Naive B cell (primary cell): ENCODE measurements around the gene TXNRD2. TPM values are rescaled to one million over a fixed set of nuclear protein-coding genes. Genes with fewer than 3 reads are reported as not detected.
"Not testable (repeated sequence)": the region's sequence is repeated elsewhere in the genome, so short reads cannot be mapped to it uniquely, and the experiment has no call there.

ENCODE experiments used
- ATAC-seq, 2 donors: fragments of 150-1000 bp; cut with Tn5 transposase; 2 replicates each; pipeline ENCODE4 v1.10.0; 2021; ENCODE audit warnings: low read depth in 2 of 2, mild to moderate bottlenecking in 2 of 2, moderate library complexity in 2 of 2
- DNase-seq: peaks from one replicate; pipeline ENCODE4 v3.0.0; 2022
- H3K27ac Mint-ChIP-seq, 6 donors: one replicate each; pipeline ENCODE4 v1.8.0; 2020 to 2022; ENCODE audit warnings: mild to moderate bottlenecking in 6 of 6, mixed read lengths in 6 of 6, moderate library complexity in 5 of 6, inconsistent platforms in 2 of 6
- H3K27me3 Mint-ChIP-seq, 3 donors: one replicate each; pipeline ENCODE4 v1.8.0; 2021 to 2022; ENCODE audit warnings: mixed read lengths in 3 of 3, mild to moderate bottlenecking in 1 of 3
- H3K36me3 Mint-ChIP-seq, 2 donors: one replicate each; pipeline ENCODE4 v1.8.0; 2020 to 2022; ENCODE audit warnings: mixed read lengths in 2 of 2, inconsistent platforms in 1 of 2, mild to moderate bottlenecking in 1 of 2
- H3K4me1 Mint-ChIP-seq, 3 donors: one replicate each; pipeline ENCODE4 v1.8.0; 2020 to 2022; ENCODE audit warnings: mixed read lengths in 3 of 3, inconsistent platforms in 1 of 3, mild to moderate bottlenecking in 1 of 3, moderate library complexity in 1 of 3
- H3K4me3 Mint-ChIP-seq, 8 donors: one replicate each; pipeline ENCODE4 v1.8.0; 2020 to 2022; ENCODE audit warnings: mild to moderate bottlenecking in 8 of 8, mixed read lengths in 8 of 8, moderate library complexity in 8 of 8, inconsistent platforms in 2 of 8
- H3K9me3 Mint-ChIP-seq, 7 donors: one replicate each; pipeline ENCODE4 v1.8.0; 2020 to 2022; ENCODE audit warnings: mixed read lengths in 7 of 7, mild to moderate bottlenecking in 5 of 7, inconsistent platforms in 2 of 7, moderate library complexity in 1 of 7
- polyA plus RNA-seq, 6 donors: library from polyadenylated mRNA; unstranded; fragments of 300-500 nt; fragmentation: Illumina TruSeq; gene quantifications; one replicate each; pipeline ENCODE4 v1.2.3, GENCODE V29; 2021; ENCODE audit warnings: low read depth in 6 of 6

TXNRD2 gene
- polyA plus RNA-seq, 6 donors from 2014 or later, result 8.1 to 14.7 (median 10.1) TPM

GRCh38 chr22:19843107-19843856 is 98.3 kb downstream of the TXNRD2 start:
- Mint-ChIP-seq H3K9me3 (no peaks in the 10 kb centered on the region), H3K4me3 (no peak overlapping the region), H3K4me1 (peaks cover 22 to 33% (median 30%) of the 10 kb centered on the region in 3 donors)

GRCh38 chr22:19842393-19843106 is 99.1 kb downstream of the TXNRD2 start:
- Mint-ChIP-seq H3K4me1 (peaks cover 26 to 33% (median 26%) of the 10 kb centered on the region in 3 donors), H3K36me3 (no peaks in the 10 kb centered on the region), H3K9me3 (no peaks in the 10 kb centered on the region), H3K27me3 (no peaks in the 10 kb centered on the region), H3K4me3 (peak overlapping the region in 1 of 8 donors; percentile 56), H3K27ac (peak overlapping the region in 2 of 6 donors; percentile 34 to 79)
- no peak for DNase-seq
- no peak for ATAC-seq

More at GRCh38 chr22:19843107-19843856, 98.3 kb downstream of the TXNRD2 start:
- Mint-ChIP-seq H3K36me3 (no peaks in the 10 kb centered on the region), H3K27me3 (no peaks in the 10 kb centered on the region), H3K27ac (peak overlapping the region in 2 of 6 donors; percentile 34 to 84)
- no peak for ATAC-seq
- DNase-seq, result no peak

GRCh38 chr22:19841641-19842392 is 99.8 kb downstream of the TXNRD2 start:
- H3K4me3 Mint-ChIP-seq, result peak overlapping the region in 1 of 8 donors; percentile 2
- H3K4me1 Mint-ChIP-seq, result peaks cover 26 to 33% (median 26%) of the 10 kb centered on the region in 3 donors
- H3K9me3 Mint-ChIP-seq, result no peaks in the 10 kb centered on the region
- H3K36me3 Mint-ChIP-seq, result no peaks in the 10 kb centered on the region
- no peaks in the 10 kb centered on the region for H3K27me3 Mint-ChIP-seq
- H3K27ac Mint-ChIP-seq, result peak overlapping the region in 1 of 6 donors; percentile 79
- DNase-seq, result no peak
- no peak for ATAC-seq

- no peaks in the 10 kb centered on the region for H3K36me3 Mint-ChIP-seq
- peak overlapping the region in 1 of 6 donors; percentile 54 for H3K27ac Mint-ChIP-seq
- H3K4me1 Mint-ChIP-seq, result peaks cover 24 to 31% (median 26%) of the 10 kb centered on the region in 3 donors
- no peaks in the 10 kb centered on the region for H3K27me3 Mint-ChIP-seq
- no peaks in the 10 kb centered on the region for H3K9me3 Mint-ChIP-seq
- ATAC-seq, result no peak
- no peak overlapping the region for H3K4me3 Mint-ChIP-seq
- DNase-seq, result no peak
Measured at GRCh38 chr22:19840955-19841640, 100.5 kb downstream of the TXNRD2 start.

GRCh38 chr22:19840059-19840458 is 101.6 kb downstream of the TXNRD2 start:
- Mint-ChIP-seq H3K36me3 (no peaks in the 10 kb centered on the region), H3K27ac (peak overlapping the region in 1 of 6 donors; percentile 48), H3K4me1 (peaks cover 13 to 22% (median 20%) of the 10 kb centered on the region in 3 donors), H3K9me3 (no peaks in the 10 kb centered on the region), H3K4me3 (no peak overlapping the region), H3K27me3 (no peaks in the 10 kb centered on the region)
- no peak for ATAC-seq
- no peak for DNase-seq

GRCh38 chr22:19837915-19838314 is 103.7 kb downstream of the TXNRD2 start:
- Mint-ChIP-seq H3K27ac (no peak overlapping the region), H3K36me3 (no peaks in the 10 kb centered on the region), H3K4me3 (no peak overlapping the region), H3K9me3 (no peaks in the 10 kb centered on the region), H3K4me1 (peaks cover under 1 to 15% (median 9%) of the 10 kb centered on the region in 3 donors), H3K27me3 (no peaks in the 10 kb centered on the region)
- no peak for ATAC-seq
- DNase-seq, result no peak

- H3K27me3 Mint-ChIP-seq, result no peaks in the 10 kb centered on the region
- H3K27ac Mint-ChIP-seq, result no peak overlapping the region
- H3K4me1 Mint-ChIP-seq, result peaks cover 10 to 19% (median 11%) of the 10 kb centered on the region in 3 donors
- no peaks in the 10 kb centered on the region for H3K9me3 Mint-ChIP-seq
- ATAC-seq (no peak), DNase-seq (no peak)
- H3K4me3 Mint-ChIP-seq, result no peak overlapping the region
- H3K36me3 Mint-ChIP-seq, result no peaks in the 10 kb centered on the region
Measured at GRCh38 chr22:19836512-19836911, 105.1 kb downstream of the TXNRD2 start.

GRCh38 chr22:19834599-19834998 is 107.0 kb downstream of the TXNRD2 start:
- H3K36me3 Mint-ChIP-seq, result no peaks in the 10 kb centered on the region

GRCh38 chr22:19833327-19833726 is 108.3 kb downstream of the TXNRD2 start:
- H3K36me3 Mint-ChIP-seq, H3K27me3 Mint-ChIP-seq, H3K9me3 Mint-ChIP-seq, ATAC-seq, H3K27ac Mint-ChIP-seq, H3K4me3 Mint-ChIP-seq, DNase-seq: not testable (repeated sequence)
- peaks cover 8 to 19% (median 10%) of the 10 kb centered on the region in 3 donors for H3K4me1 Mint-ChIP-seq

More at GRCh38 chr22:19834599-19834998, 107.0 kb downstream of the TXNRD2 start:
- Mint-ChIP-seq H3K27ac (no peak overlapping the region), H3K27me3 (no peaks in the 10 kb centered on the region), H3K4me1 (peaks cover 8 to 19% (median 10%) of the 10 kb centered on the region in 3 donors), H3K9me3 (no peaks in the 10 kb centered on the region), H3K4me3 (no peak overlapping the region)
- ATAC-seq (no peak), DNase-seq (no peak)

GRCh38 chr22:19832476-19833108 is 109.0 kb downstream of the TXNRD2 start:
- peak; percentile 30 to 49 for ATAC-seq
- DNase-seq, result no peak
- H3K27me3 Mint-ChIP-seq, result no peaks in the 10 kb centered on the region
- H3K4me3 Mint-ChIP-seq, result peak overlapping the region in 2 of 8 donors; percentile 30 to 47
- H3K36me3 Mint-ChIP-seq, result no peaks in the 10 kb centered on the region
- H3K27ac Mint-ChIP-seq, result peak overlapping the region in 2 of 6 donors; percentile 57 to 64
- H3K9me3 Mint-ChIP-seq, result no peaks in the 10 kb centered on the region
- H3K4me1 Mint-ChIP-seq, result peaks cover 8 to 16% (median 10%) of the 10 kb centered on the region in 3 donors

- H3K9me3 Mint-ChIP-seq, ATAC-seq: not testable (repeated sequence)
Measured at GRCh38 chr22:19831979-19832378, 109.6 kb downstream of the TXNRD2 start.

GRCh38 chr22:19831016-19831415 is 110.6 kb downstream of the TXNRD2 start:
- H3K36me3 Mint-ChIP-seq, result no peaks in the 10 kb centered on the region
- H3K9me3 Mint-ChIP-seq, result peaks cover 0 to 6% (median 0%) of the 10 kb centered on the region in 7 donors
- H3K27ac Mint-ChIP-seq, result no peak overlapping the region

More at GRCh38 chr22:19831979-19832378, 109.6 kb downstream of the TXNRD2 start:
- H3K27me3 Mint-ChIP-seq, H3K36me3 Mint-ChIP-seq, H3K27ac Mint-ChIP-seq, H3K4me3 Mint-ChIP-seq, DNase-seq: not testable (repeated sequence)
- peaks cover 8 to 15% (median 10%) of the 10 kb centered on the region in 3 donors for H3K4me1 Mint-ChIP-seq

More at GRCh38 chr22:19831016-19831415, 110.6 kb downstream of the TXNRD2 start:
- DNase-seq (no peak), ATAC-seq (no peak)
- H3K4me1 Mint-ChIP-seq, result peaks cover 8 to 22% (median 10%) of the 10 kb centered on the region in 3 donors
- no peak overlapping the region for H3K4me3 Mint-ChIP-seq
- H3K27me3 Mint-ChIP-seq, result no peaks in the 10 kb centered on the region
